OCI-M2 (cell line): ENCODE data around the gene GNPDA2.
A peak's percentile ranks its signal among the peaks of the same experiment; 100 is the strongest.
"Not testable (repeated sequence)": the region's sequence is repeated elsewhere in the genome, so short reads cannot be mapped to it uniquely, and the experiment has no call there.

Experiments
- DNase-seq: peaks from one replicate; lab custom pipeline; 2025; ENCODE audit not compliant: unreplicated experiment; lab: John Stamatoyannopoulos, UW

GNPDA2 gene

GRCh38 chr4:44726038-44726871 lies at the start of gene GNPDA2:
Gene GNPDA2, minus strand, starts transcription at chr4:44726556. Its CDS starts 4,349 bp downstream, at chr4:44722207.
- DNase-seq: peak; percentile 44

GRCh38 chr4:44772340-44772739 lies 46.0 kb upstream of the GNPDA2 start:
- DNase-seq: no peak

DNA sequence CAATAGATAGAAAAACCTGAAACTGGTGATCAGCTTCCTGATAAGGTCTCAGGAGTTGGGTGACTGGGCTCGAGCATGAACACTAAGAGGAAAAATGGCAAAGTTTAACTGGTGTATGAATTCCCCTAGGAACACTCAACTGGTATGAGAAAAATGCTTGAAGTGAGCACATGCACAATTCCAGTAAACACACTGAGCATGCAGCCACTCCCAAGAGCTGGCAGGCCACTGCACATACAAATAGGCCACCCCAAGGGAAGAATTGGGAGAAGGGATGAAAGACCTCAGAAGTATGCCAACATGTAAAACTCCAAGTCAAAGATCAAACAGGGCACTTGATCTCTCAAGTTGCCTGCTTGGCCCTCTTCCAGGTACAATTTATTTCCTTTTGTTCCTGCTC lies 45.4 kb upstream of the GNPDA2 start:
- no peak for DNase-seq

DNA sequence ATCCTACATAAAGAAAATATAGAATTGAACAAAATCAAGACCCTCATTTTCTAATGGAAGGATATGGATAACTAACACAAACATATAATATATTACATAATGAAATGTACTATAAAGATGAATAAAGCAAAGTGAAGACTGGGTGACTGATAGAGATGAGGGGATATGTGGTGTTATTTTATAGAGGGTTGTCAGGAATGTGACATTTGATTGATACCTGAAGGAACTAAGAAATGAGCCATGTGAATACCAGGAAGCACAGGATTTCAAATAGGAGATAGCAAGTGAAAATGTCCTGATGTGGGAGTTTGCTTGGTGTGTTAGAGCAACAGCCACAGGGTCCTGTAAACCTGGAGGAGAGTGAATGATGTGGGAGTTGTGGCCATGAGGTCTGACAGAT lies 40.1 kb upstream of the GNPDA2 start:
- no peak for DNase-seq

DNA sequence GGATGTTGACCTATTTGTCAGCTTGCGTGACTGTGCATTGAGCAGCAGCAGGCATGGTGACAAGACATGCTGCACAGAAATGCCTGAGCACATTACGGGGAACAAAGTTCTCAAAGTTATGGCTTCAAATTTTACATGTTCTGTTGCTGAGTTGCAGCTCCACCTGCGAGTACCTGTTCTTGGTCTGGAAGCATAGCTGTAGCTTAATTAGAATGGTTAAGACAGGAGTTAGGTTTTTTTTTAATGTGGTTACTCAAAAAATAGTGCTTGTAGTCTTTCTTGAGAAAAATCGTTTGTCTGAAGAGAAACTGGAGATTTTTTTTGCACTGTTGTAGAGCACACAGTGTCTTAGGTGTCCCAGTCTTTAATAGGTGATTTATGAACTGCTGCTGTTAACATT lies 38.8 kb upstream of the GNPDA2 start:
- DNase-seq: no peak

DNA sequence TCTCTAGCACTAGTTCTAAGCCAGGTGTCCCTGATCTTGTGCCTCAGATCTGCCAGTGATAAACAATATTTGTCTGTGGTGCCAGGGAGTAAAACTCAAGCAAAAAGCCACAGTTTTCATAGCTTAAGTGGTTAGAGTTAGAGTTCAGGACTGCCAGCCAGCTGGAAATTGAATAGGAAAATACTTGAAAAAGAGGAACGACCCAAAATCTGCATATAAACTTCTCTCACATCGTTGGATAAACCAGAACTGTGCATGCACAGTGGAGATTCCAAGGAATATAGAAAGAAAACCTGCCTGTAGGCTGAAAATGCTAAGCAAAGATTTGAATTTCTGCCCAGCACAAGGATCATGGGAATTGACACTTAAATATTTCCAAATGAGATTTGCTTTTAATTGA lies 35.0 kb upstream of the GNPDA2 start:
- no peak for DNase-seq

DNA sequence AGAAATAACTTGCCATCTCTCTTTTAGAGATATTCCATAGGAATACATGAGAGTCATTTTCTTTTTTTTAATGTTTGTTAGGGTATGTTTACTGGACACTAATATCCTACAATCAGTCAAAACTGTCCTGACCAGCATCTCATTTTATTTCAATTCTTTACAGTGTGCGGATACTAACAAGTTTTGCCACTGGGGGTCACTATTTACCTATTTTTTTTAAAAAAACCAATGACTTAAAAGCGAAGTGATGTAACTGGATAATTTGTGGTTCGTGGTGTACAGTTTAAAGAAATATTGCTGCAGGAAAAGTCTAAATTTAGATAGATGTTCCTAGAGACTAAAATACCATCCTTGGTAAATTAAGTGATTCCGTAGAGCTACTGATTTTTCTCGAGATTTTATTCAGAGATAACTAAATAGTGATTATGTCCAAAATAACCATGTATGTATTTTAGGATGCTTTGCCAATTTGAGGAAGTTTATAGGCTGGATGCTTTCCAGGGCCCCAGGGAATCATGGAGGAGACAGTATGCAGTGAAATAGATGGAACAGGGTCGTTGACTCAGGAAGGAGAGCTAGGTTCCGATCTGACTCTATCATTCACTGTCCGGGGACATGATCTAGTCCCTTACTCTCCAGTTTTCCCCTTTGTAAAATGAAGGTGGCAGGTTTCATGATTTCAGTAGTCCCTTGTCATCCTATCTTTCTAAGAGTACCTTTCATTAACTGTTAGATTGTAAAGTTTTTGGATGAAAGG lies 34.0 kb upstream of the GNPDA2 start:
- DNase-seq: peak; percentile 16

GRCh38 chr4:44756559-44756958 lies 30.2 kb upstream of the GNPDA2 start:
- no peak for DNase-seq

- no peak for DNase-seq
These were observed 13.8 kb upstream of the GNPDA2 start for GRCh38 chr4:44740201-44740600.

GRCh38 chr4:44738615-44739014 lies 12.3 kb upstream of the GNPDA2 start:
- DNase-seq: no peak

DNA sequence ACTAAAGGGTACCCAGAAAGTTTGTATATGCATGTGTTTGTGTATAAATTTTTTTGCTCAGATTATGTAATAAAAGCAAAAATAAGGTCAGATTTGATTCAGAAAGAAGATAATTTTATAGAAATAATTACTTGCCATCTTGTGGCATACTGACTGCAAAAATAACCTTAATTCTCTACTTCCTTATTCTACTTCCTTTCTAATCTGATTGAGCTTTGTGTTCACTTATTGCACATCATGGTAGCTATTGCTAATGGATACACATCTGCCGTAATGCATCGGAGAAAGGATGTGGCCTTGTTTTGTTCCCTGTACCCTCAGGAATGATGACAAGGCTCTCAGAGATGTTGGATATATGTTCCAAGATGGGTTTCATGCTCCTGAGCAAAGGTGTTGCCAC lies 10.5 kb upstream of the GNPDA2 start:
- no peak for DNase-seq

- DNase-seq: not testable (repeated sequence)
These were observed 2.3 kb upstream of the GNPDA2 start for GRCh38 chr4:44728694-44729093.

- no peak for DNase-seq
These were observed 1.1 kb upstream of the GNPDA2 start for GRCh38 chr4:44727471-44727870.

GRCh38 chr4:44725726-44726037 lies 674 bp downstream of the GNPDA2 start:
- no peak for DNase-seq

- DNase-seq: no peak
These were observed 1.2 kb downstream of the GNPDA2 start for GRCh38 chr4:44725166-44725565.

DNA sequence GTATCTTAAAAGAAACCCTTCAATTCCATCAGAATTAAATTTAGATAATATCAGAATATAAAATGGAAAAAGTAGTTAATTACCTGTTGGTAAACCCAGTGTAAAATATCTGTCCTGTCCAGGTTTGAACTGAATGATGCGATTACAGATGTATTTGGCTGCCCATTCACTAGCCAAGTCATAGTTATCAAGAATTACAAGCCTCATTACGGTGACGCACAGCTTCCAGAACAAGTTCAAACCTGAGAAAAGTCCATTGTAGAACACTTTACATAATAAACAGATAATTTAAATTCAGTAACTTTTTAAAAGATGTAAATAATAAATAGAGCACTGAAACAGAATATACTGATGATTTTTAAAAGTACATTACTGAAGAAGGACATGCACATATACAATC lies 4.4 kb downstream of the GNPDA2 start:
- DNase-seq: no peak

DNA sequence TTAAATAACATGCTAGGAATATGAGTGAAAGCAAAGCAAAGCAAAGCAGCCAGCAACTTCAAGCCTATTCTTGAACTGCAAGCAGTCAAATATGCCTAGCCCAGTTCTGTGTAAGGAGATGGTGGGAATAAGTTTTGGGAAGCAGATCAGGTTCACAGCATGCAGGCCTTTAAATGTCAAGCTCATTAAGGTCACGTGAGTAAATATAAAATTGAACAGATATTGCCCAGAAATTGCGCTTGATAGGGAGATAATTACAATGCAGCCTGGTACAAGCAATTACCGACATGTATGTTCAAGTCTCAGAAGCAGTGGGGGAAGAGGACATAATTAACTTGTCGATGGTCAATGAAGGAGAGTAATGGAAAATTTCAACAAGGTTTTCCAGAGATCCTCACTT lies 6.0 kb downstream of the GNPDA2 start:
- no peak for DNase-seq

DNA sequence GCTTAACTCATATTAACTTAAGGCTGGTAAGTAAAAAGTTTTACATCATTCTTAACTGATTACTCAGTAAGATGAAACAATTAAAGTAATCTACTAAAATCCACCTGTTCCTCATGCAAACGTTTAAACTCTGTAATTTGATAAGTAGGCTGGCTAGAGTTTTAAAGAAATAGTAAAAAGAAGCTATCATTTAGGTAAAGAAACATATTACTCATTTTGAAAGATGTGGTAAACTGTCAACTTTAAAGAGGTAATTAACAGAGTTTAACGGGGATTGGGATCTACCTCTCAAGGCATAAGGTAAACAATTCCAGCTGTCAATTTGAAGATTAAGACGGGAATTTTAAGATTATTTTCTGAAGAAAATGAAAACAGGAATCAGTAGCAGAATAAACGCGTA lies 9.8 kb downstream of the GNPDA2 start:
- DNase-seq: no peak

GRCh38 chr4:44713125-44713524 lies 13.2 kb downstream of the GNPDA2 start:
- DNase-seq: no peak

DNA sequence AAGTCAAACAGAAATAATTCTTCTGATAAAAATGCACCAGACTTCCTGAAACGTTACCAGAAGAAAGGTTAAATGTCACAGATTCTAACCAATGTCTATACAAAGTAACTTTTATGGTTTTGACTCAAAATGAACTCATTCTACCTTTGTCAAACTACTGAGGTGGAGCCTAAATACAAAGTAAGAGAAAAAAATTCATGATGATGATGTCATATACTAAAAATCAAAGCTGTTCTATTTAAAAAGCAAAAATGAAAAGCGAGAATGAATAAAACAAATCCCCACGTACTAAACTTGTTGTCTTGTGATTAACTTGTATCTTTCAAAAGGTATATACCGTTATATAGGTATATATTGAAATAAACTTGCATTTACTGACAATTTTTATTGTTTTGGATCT lies 21.7 kb downstream of the GNPDA2 start:
- DNase-seq: no peak

- DNase-seq: no peak
These were observed 25.3 kb downstream of the GNPDA2 start for GRCh38 chr4:44701037-44701436.

- no peak for DNase-seq
These were observed 25.9 kb downstream of the GNPDA2 start for GRCh38 chr4:44700427-44700826.

DNA sequence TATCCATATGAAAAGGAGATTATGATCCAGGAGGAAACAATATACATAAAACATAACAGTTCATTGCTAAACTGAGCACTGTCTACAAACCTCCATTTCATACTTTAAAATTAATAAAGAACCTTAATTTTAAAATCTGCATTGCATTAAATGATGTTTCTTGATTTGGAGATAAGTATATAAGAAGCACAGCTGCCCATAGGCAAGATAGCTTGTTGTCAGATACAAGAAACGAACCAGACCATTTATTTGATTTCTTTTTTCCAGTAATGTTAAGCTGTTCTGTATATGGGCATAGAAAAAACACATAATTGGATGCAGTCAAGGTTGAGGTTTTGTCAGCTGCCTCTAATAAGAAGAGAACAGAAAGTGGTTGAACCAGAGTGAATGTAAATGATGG lies 41.7 kb downstream of the GNPDA2 start:
- DNase-seq: no peak
